HepG2 (cell line): Measurements from ENCODE around the gene MTF2.

Source experiments
- ARNT ChIP-seq: fragments of 450-650 bp; IDR thresholded peaks from 2 replicates; pipeline ENCODE4 v1.6.1; 2017
- EP300 ChIP-seq, 3 experiments: sonication (generic) in 1 of 3; formaldehyde crosslinking in 1 of 3; IDR thresholded peaks; 2 replicates each; pipeline versions ENCODE4 v1.5.1 to v1.6.1; 2011 to 2020; ENCODE audit warnings: low read depth in 2 of 3, low read length in 2 of 3, borderline replicate concordance in 1 of 3, improper control_type of control experiment in 1 of 3, mild to moderate bottlenecking in 1 of 3, missing genetic modification reagents in 1 of 3, moderate library complexity in 1 of 3
- GATAD2A ChIP-seq: IDR thresholded peaks from 2 replicates; pipeline ENCODE4 v1.6.1; 2016
- RAD21 ChIP-seq: fragments of 450-650 bp; formaldehyde crosslinking; IDR thresholded peaks from 2 replicates; pipeline ENCODE4 v1.5.0; 2020; ENCODE audit warnings: mild to moderate bottlenecking
- RFX1 ChIP-seq: fragments of 450-650 bp; IDR thresholded peaks from 2 replicates; pipeline ENCODE4 v1.6.1; 2017
- TAF1 ChIP-seq: sonication (generic); formaldehyde crosslinking; IDR thresholded peaks from 2 replicates; pipeline ENCODE4 v1.4.0; 2020; ENCODE audit warnings: missing genetic modification reagents
- TBP ChIP-seq: sonication (generic); formaldehyde crosslinking; IDR thresholded peaks from 2 replicates; pipeline ENCODE4 v1.5.0; 2020; ENCODE audit warnings: missing genetic modification reagents
- ZNF12 ChIP-seq: sonication (generic); formaldehyde crosslinking; IDR thresholded peaks from 2 replicates; pipeline ENCODE4 v1.5.0; 2020; ENCODE audit warnings: missing genetic modification reagents
- ZNF230 ChIP-seq: sonication (generic); formaldehyde crosslinking; IDR thresholded peaks from 2 replicates; pipeline ENCODE4 v1.4.0; 2020; ENCODE audit warnings: mild to moderate bottlenecking, missing genetic modification reagents
- ZNF232 ChIP-seq: sonication (generic); formaldehyde crosslinking; IDR thresholded peaks from 2 replicates; pipeline ENCODE4 v1.4.0; 2020; ENCODE audit warnings: missing genetic modification reagents, borderline replicate concordance
- ZNF639 ChIP-seq: conservative IDR thresholded peaks from 2 replicates; pipeline ENCODE4 v1.6.1; 2018; ENCODE audit warnings: missing genetic modification reagents
- TF ChIP-seq, protein P1 (sequence below): sonication (generic); formaldehyde crosslinking; IDR thresholded peaks from 2 replicates; pipeline ENCODE4 v1.5.0; 2020; ENCODE audit warnings: mild to moderate bottlenecking, missing genetic modification reagents, moderate library complexity
- TF ChIP-seq, protein P2 (sequence below), 2 experiments: fragments of 450-650 bp in 1 of 2; sonication (generic) in 1 of 2; formaldehyde crosslinking in 1 of 2; IDR thresholded peaks; 2 replicates each; pipeline versions ENCODE4 v1.6.1 to v1.8.0; 2016 to 2022; ENCODE audit warnings: antibody characterized with exemption in 1 of 2, mild to moderate bottlenecking in 1 of 2, missing genetic modification reagents in 1 of 2
- TF ChIP-seq, protein P3 (sequence below), 2 experiments: sonication (generic) in 1 of 2; formaldehyde crosslinking in 1 of 2; IDR thresholded peaks; 2 replicates each; pipeline versions ENCODE4 v1.5.1 to v1.6.1; 2011 to 2020; ENCODE audit warnings: borderline replicate concordance in 1 of 2, low read depth in 1 of 2, low read length in 1 of 2, mild to moderate bottlenecking in 1 of 2, missing genetic modification reagents in 1 of 2, moderate library complexity in 1 of 2

DNA sequence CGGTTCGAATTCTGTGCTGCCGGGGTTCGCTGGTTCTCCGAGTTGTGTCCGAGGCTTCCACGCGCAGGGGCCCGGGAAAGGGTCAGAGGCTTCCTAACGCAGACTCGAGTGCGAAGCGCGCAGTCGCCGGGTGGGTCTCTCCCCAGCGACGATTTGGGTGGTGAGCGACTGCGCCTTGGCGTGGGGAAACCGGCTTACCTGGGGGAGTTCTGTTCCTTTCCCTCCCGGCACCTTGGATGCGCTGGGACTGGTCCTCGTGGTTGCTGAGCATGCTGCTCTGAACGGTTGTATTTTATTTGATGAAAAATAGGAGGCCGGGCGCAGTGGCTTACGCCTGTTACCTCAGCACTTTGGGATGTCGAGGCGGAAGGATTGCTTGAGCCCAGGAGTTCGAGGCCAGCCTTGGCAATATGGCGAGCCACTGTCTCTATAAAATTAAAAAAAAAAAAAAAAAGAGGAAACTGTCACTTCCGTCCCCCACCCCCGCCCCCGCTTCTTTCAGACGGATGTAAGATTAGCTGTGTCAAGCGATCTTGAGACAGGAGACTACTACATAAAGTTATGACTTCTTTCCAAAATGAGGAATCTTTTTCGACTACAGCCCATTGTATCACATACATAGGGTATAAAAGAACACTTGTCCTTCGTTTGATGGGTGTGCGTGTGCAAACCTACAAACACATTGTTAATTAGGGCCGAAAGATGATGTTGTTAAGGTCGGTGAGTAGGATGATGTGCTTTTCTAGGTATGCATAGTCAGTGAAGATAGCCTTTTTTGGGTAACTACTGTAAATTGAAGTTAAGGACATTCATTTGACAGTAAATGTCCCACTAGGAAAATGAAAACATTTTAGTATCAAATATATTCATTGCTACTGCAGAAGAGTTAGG is 101.9 kb downstream of the MTF2 start, which contains the start of gene CCDC18:
- TF ChIP-seq RAD21 (CRISPR knock-in tag) = 0 out of 2 replicates have a peak, but pooled peaks have one; percentile 14
- TF ChIP-seq ZNF232 (CRISPR knock-in tag) = no peak; the same call in 1 of the 2 replicates
- no peak for TF ChIP-seq RFX1
- no peak for TF ChIP-seq ZNF12
- TF ChIP-seq ZNF639 = no peak
- no peak for TF ChIP-seq TAF1 (CRISPR knock-in tag)
- TF ChIP-seq, protein P1, sequence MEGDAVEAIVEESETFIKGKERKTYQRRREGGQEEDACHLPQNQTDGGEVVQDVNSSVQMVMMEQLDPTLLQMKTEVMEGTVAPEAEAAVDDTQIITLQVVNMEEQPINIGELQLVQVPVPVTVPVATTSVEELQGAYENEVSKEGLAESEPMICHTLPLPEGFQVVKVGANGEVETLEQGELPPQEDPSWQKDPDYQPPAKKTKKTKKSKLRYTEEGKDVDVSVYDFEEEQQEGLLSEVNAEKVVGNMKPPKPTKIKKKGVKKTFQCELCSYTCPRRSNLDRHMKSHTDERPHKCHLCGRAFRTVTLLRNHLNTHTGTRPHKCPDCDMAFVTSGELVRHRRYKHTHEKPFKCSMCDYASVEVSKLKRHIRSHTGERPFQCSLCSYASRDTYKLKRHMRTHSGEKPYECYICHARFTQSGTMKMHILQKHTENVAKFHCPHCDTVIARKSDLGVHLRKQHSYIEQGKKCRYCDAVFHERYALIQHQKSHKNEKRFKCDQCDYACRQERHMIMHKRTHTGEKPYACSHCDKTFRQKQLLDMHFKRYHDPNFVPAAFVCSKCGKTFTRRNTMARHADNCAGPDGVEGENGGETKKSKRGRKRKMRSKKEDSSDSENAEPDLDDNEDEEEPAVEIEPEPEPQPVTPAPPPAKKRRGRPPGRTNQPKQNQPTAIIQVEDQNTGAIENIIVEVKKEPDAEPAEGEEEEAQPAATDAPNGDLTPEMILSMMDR (CRISPR knock-in tag) = no peak
- TF ChIP-seq TBP (CRISPR knock-in tag) = no peak
- TF ChIP-seq EP300 (IDR thresholded peaks at IDR 0.05; ENCODE audit: low read depth in 2 of 2, low read length in 2 of 2) = no peak
- TF ChIP-seq EP300 (CRISPR knock-in tag; IDR thresholded peaks at IDR 0.05; ENCODE audit: borderline replicate concordance) = no peak
- no peak for TF ChIP-seq GATAD2A (CRISPR knock-in tag)
- TF ChIP-seq, protein P2, sequence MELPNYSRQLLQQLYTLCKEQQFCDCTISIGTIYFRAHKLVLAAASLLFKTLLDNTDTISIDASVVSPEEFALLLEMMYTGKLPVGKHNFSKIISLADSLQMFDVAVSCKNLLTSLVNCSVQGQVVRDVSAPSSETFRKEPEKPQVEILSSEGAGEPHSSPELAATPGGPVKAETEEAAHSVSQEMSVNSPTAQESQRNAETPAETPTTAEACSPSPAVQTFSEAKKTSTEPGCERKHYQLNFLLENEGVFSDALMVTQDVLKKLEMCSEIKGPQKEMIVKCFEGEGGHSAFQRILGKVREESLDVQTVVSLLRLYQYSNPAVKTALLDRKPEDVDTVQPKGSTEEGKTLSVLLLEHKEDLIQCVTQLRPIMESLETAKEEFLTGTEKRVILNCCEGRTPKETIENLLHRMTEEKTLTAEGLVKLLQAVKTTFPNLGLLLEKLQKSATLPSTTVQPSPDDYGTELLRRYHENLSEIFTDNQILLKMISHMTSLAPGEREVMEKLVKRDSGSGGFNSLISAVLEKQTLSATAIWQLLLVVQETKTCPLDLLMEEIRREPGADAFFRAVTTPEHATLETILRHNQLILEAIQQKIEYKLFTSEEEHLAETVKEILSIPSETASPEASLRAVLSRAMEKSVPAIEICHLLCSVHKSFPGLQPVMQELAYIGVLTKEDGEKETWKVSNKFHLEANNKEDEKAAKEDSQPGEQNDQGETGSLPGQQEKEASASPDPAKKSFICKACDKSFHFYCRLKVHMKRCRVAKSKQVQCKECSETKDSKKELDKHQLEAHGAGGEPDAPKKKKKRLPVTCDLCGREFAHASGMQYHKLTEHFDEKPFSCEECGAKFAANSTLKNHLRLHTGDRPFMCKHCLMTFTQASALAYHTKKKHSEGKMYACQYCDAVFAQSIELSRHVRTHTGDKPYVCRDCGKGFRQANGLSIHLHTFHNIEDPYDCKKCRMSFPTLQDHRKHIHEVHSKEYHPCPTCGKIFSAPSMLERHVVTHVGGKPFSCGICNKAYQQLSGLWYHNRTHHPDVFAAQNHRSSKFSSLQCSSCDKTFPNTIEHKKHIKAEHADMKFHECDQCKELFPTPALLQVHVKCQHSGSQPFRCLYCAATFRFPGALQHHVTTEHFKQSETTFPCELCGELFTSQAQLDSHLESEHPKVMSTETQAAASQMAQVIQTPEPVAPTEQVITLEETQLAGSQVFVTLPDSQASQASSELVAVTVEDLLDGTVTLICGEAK (IDR thresholded peaks at IDR 0.05) = no peak
- TF ChIP-seq, protein P2 (CRISPR knock-in tag; IDR thresholded peaks at IDR 0.05) = no peak; the same call in 1 of the 2 replicates
- no peak for TF ChIP-seq ZNF230 (CRISPR knock-in tag)
- TF ChIP-seq, protein P3, sequence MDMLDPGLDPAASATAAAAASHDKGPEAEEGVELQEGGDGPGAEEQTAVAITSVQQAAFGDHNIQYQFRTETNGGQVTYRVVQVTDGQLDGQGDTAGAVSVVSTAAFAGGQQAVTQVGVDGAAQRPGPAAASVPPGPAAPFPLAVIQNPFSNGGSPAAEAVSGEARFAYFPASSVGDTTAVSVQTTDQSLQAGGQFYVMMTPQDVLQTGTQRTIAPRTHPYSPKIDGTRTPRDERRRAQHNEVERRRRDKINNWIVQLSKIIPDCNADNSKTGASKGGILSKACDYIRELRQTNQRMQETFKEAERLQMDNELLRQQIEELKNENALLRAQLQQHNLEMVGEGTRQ (IDR thresholded peaks at IDR 0.05; ENCODE audit: low read depth, low read length) = no peak
- TF ChIP-seq, protein P3 (CRISPR knock-in tag; IDR thresholded peaks at IDR 0.05; ENCODE audit: borderline replicate concordance) = no peak
- no peak for TF ChIP-seq ARNT
